Measurements from ENCODE around the gene ATAD3B. TPM values are rescaled to one million over a fixed set of nuclear protein-coding genes. Genes with fewer than 3 reads are reported as not detected.

ATAD3B gene
- total and polyA plus RNA-seq, 2 of the 13 experiments (the other 11 are each of a cell fraction or from before 2014, with no cell fraction given): 9.6 to 31.1 TPM

DNA sequence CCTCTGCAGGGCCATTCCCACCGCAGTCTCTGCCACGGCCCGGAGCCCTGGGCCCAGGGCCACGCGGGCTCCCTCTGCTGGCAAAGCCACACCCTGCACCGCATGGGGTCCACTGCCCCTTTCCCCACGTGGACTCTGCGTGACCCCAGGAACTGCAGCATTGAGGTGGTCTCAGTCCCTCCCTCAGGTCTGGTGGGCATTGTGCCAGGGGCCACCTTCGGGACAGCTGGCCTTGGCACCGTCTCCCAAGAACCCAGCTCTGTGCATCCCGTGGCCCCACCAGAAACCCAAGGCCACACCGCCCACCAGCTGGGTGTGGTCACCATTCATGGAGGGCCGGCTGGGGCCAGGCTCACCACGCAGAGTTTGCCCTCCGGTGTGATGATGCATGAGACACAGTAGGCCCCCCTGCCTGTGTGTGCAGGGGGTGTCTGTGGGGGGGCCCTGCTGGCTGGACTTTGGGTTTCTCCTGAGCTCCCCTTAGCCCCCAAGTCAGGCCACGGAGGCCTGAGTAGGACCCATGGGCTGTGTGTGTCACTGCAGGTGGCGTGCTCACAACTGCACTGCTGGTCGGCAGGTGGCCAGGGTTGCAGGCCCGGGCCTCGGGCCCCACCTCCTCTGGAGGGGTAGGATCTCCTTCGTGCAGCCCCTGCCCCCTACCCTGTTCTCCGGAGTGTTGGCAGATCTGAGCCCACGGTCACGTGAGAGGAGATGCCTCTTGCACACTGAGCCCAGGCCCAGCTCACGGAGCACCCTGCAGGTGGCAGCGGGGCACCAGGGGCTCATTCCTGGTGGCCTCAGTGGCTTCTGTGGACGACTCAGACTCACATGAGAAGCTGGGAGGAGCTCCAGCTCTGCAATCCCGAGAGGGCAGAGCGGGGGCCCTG lies 30.3 kb upstream of the ATAD3B start (continued):
- TF ChIP-seq ZNF550 (CRISPR knock-in tag; IDR thresholded peaks at IDR 0.05; ENCODE audit: borderline replicate concordance): no peak
- 0 out of 2 replicates have a peak, but pooled peaks have one; percentile 7 for TF ChIP-seq NFIB (CRISPR knock-in tag; IDR thresholded peaks at IDR 0.05; ENCODE audit: borderline replicate concordance)
- TF ChIP-seq STAG1 (CRISPR knock-in tag; IDR thresholded peaks at IDR 0.05): peak; percentile 82
- peak; percentile 28 for TF ChIP-seq YY1 (IDR thresholded peaks at IDR 0.05; ENCODE audit: insufficient read depth, insufficient replicate concordance, low read depth, low read length)
- TF ChIP-seq RBM22 (optimal IDR thresholded peaks at IDR 0.05; ENCODE audit: low read length): peak; percentile 69
- TF ChIP-seq THAP11 (CRISPR knock-in tag; IDR thresholded peaks at IDR 0.05): peak; percentile 60; the same call in 1 of the 2 replicates
- TF ChIP-seq SOX13 (IDR thresholded peaks at IDR 0.05): no peak
- TF ChIP-seq SOX13 (CRISPR knock-in tag; conservative IDR thresholded peaks at IDR 0.05 in 1 of 2, IDR thresholded peaks at IDR 0.05 in 1 of 2): no peak
- TF ChIP-seq RXRB (CRISPR knock-in tag; IDR thresholded peaks at IDR 0.05; ENCODE audit: borderline replicate concordance): peak; percentile 44
- 0 out of 2 replicates have a peak, but pooled peaks have one; percentile 8 for TF ChIP-seq SP5 (CRISPR knock-in tag; IDR thresholded peaks at IDR 0.05; ENCODE audit: borderline replicate concordance, low read depth)
- TF ChIP-seq RORA (CRISPR knock-in tag; IDR thresholded peaks at IDR 0.05): no peak
- no peak for TF ChIP-seq ZNF335 (CRISPR knock-in tag; IDR thresholded peaks at IDR 0.05)
- TF ChIP-seq RNF2 (conservative IDR thresholded peaks at IDR 0.05; ENCODE audit: low read depth): no peak
- TF ChIP-seq, protein P1, sequence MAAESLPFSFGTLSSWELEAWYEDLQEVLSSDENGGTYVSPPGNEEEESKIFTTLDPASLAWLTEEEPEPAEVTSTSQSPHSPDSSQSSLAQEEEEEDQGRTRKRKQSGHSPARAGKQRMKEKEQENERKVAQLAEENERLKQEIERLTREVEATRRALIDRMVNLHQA (CRISPR knock-in tag; IDR thresholded peaks at IDR 0.05): no peak
- TF ChIP-seq ZKSCAN1 (IDR thresholded peaks at IDR 0.05; ENCODE audit: low read length): no peak
- TF ChIP-seq, protein P2, sequence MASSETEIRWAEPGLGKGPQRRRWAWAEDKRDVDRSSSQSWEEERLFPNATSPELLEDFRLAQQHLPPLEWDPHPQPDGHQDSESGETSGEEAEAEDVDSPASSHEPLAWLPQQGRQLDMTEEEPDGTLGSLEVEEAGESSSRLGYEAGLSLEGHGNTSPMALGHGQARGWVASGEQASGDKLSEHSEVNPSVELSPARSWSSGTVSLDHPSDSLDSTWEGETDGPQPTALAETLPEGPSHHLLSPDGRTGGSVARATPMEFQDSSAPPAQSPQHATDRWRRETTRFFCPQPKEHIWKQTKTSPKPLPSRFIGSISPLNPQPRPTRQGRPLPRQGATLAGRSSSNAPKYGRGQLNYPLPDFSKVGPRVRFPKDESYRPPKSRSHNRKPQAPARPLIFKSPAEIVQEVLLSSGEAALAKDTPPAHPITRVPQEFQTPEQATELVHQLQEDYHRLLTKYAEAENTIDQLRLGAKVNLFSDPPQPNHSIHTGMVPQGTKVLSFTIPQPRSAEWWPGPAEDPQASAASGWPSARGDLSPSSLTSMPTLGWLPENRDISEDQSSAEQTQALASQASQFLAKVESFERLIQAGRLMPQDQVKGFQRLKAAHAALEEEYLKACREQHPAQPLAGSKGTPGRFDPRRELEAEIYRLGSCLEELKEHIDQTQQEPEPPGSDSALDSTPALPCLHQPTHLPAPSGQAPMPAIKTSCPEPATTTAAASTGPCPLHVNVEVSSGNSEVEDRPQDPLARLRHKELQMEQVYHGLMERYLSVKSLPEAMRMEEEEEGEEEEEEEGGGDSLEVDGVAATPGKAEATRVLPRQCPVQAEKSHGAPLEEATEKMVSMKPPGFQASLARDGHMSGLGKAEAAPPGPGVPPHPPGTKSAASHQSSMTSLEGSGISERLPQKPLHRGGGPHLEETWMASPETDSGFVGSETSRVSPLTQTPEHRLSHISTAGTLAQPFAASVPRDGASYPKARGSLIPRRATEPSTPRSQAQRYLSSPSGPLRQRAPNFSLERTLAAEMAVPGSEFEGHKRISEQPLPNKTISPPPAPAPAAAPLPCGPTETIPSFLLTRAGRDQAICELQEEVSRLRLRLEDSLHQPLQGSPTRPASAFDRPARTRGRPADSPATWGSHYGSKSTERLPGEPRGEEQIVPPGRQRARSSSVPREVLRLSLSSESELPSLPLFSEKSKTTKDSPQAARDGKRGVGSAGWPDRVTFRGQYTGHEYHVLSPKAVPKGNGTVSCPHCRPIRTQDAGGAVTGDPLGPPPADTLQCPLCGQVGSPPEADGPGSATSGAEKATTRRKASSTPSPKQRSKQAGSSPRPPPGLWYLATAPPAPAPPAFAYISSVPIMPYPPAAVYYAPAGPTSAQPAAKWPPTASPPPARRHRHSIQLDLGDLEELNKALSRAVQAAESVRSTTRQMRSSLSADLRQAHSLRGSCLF (CRISPR knock-in tag; IDR thresholded peaks at IDR 0.05; ENCODE audit: borderline replicate concordance): no peak
- TF ChIP-seq, protein P3, sequence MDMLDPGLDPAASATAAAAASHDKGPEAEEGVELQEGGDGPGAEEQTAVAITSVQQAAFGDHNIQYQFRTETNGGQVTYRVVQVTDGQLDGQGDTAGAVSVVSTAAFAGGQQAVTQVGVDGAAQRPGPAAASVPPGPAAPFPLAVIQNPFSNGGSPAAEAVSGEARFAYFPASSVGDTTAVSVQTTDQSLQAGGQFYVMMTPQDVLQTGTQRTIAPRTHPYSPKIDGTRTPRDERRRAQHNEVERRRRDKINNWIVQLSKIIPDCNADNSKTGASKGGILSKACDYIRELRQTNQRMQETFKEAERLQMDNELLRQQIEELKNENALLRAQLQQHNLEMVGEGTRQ (IDR thresholded peaks at IDR 0.05; ENCODE audit: low read depth, low read length): no peak
- TF ChIP-seq, protein P3 (CRISPR knock-in tag; IDR thresholded peaks at IDR 0.05; ENCODE audit: borderline replicate concordance): 0 out of 2 replicates have a peak, but pooled peaks have one; percentile 40
- peak; percentile 88; the same call in 1 of the 2 replicates for TF ChIP-seq SMAD1 (CRISPR knock-in tag; IDR thresholded peaks at IDR 0.05; ENCODE audit: borderline replicate concordance, low read depth)
- peak; percentile 42; the same call in 1 of the 2 replicates for TF ChIP-seq NCOA1 (CRISPR knock-in tag; IDR thresholded peaks at IDR 0.05)
